RCC 7860 (cell line): ENCODE data around the gene FDXACB1.

Experiments used
- DNase-seq: peaks from one replicate; pipeline ENCODE4 v3.0.0-alpha.2; 2015; ENCODE audit warnings: low spot score
- FAIRE-seq: peaks from 2 replicates; lab custom pipeline; 2012; peaks lifted over from hg19 to GRCh38; lab: Jason Lieb, UNC

The FDXACB1 gene

DNA sequence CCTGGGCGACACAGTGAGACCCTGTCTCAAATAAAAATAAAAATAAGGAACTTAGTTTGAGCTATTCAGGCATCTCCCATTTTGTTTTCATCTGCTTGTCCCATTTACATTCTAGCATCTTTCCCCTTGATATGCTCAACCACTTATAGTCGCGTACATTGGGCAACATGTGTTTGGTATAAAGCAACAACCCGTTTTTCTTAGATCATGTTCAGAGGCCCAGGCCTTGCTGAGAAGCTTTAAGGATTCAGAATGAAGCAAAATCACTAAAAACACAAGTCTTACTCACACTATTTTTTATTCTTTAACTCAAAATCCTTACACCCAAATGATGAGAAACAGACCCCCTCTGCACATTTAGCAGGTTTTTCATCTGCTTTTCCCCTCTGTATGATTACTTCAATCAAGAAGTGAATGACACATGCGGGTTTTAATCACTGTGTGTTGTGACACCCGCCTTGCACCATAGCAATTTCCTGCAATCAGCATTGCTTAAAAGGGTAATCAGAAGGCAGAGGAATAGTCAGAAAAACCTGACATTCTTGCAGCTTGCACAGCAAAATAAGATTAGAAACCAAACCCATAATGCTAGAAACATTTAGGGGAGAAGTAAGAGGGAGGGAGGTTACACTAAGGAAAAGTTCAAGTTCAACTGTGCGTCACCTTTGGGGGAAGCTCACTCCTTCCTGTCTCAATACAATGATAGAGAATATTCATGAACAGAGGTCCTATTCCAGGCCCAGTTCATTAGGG is 33.5 kb downstream of the FDXACB1 start:
- no peak for DNase-seq
- no peak for FAIRE-seq

DNA sequence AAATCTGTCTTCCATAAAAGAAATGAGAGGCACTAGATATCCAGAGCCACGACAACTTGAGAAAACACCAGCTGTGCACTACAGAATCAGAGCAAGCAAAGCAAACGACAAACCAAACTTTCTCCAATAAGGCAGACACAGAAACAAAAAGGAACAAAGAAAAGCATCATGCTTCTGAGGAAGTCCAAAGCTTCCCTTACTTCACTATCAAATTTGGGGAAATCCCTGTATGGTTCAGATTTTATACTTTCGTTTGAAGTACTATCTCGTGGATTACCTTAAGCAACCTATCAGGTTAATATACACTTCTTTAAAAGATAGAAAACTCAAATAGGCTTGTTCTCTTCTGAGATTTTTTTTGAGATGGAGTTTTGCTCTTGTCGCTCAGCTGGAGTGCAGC is 35.3 kb downstream of the FDXACB1 start:
- FAIRE-seq (no peak), DNase-seq (no peak)

DNA sequence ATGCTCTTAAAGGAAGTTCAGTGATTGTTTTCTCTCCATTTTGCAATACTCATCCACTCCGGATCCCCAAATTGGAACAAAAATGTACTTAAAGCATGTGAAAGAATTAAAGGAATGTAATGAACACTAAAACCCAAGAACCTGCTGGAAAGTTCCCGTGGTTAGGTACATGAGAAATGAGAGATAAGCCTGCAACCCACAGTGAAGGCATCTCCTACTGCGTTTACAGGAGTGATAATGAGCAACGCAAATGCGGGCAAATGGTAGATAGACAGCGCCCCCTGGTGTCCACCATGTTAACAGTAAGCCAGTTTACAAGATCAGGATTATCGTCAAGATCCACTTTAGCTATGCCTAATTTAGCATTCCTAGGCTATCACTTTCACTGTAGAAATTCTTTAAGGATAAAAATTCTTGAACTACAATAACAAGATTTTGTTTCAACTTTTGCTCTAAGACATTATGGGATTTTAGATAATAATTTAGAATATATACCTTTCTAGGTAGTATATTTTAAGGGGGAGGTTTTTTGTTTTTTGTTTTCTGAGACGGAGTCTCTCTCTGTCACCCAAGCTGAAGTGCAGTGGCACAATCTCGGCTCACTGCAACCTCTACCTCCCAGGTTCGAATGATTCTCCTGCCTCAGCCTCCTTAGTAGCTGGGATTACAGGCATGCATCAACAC is 37.5 kb downstream of the FDXACB1 start:
- peak; percentile 60 for DNase-seq
- peak; percentile 61 for FAIRE-seq

DNA sequence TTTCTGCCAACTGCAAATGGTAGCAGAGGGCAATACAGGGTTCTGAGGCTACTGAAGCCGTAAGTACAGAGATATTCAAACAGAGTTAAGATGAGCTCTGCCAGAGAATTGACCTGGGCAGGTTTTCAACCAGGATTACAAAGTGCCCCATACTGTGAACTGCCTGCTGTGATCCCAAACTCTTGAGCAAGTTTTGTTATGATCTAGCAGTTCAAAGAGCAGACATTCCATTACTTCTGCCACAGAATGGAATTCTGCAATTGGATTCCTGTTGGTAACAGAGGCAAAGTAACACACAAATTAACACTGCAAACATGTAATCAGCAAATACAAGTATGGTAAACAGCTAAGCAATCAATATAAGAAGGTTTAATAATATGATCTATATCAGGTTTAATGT is 38.8 kb downstream of the FDXACB1 start:
- DNase-seq (no peak), FAIRE-seq (no peak)

DNA sequence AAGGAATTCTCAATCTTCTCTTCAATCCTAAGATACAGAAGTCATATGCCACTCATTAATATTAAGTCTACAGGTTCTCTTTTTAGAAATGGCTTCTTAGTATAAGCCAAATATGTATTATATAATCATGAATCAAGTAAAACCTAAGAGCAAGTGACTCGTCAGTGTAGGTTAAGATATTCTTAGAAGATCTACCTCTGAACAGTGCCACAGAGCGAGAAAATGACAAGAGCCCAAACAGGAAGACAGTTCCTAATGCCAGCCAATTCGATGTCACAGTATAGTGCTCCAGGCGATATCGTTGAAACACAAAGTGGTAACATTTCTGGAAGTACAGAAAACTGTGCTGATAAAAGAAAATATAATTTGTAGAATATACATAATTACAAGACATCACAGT is 40.9 kb downstream of the FDXACB1 start:
- no peak for FAIRE-seq
- DNase-seq: no peak

DNA sequence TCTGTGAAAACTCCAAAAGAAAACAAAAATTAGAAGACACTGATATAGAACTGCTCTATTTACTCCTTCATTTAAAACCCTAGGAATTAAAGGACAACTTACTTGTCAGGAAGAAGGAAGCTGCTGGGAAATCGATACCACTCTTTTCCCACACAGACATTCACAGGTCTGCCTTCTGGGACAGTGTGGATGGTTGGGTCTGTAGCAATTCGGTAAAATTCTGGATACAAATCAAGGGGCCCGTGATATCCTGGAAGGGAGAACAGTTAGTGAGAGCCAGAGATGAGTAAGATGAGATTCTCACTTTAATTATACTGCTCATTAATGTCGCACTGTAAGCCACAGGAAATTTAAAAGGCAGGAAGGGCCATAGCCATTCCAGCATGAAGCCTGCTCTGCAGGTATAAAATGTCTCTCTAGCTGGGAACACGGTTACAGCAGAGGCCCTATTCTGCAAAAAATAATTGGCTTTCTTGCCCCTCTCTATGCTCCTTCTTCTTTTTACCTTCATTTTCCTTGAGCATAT is 41.5 kb downstream of the FDXACB1 start:
- DNase-seq (no peak), FAIRE-seq (no peak)

DNA sequence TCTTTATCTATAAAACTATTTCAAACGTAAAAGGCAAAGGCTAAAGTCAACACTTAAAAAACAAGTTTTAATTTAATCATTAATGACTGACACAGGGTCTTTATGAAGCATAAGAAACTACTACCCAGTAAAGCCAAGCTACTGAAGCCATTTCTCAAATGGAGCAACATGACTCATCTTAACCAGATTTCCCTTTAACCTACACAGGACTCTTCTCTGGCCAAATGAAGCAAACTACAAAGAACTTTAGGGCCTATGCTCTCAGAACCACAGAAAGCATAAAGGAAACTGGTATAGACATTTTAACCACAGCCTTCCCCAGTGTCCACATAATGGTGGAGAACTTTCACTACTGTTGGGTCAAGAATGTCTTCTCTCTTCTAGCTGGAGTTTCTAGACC is 42.2 kb downstream of the FDXACB1 start:
- DNase-seq: no peak
- FAIRE-seq: peak; percentile 63

DNA sequence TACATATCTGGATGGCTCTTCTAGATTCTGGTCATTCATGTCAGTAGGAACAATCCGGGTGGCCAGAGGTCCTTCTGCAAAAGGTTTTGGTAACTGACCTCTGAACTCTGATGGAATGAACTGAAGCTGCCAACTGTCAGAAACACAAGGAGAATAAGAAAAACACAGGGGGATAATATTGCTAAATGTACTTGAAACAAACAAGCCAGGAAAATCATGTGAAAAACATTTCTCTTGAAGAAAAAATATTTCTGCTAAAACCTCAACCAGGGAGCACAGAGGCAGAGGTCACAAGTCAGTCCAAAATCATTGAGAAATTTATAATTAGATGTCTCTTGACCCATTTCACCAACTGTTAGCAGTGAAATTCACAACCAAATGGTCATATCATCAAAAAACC is 42.8 kb downstream of the FDXACB1 start:
- no peak for FAIRE-seq
- no peak for DNase-seq

DNA sequence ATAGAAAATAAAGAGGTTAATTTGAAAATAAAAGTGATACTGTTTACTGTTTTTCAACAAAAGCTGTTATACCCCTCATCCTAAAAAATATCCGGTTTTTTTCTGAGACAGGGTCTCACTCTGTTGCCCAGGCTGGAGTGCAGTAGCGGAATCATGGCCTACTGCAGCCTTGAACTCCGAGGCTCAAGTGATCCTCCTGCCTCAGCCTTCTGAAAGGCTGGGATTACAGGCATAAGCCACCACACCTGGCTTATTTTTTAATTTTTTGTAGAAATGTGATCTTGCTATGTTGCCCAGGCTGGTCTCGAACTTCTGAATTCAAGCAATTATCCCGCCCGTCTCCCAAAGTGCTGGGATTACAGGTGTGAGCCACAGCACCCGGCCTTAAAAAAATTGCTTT is 43.3 kb downstream of the FDXACB1 start:
- DNase-seq: no peak
- no peak for FAIRE-seq

DNA sequence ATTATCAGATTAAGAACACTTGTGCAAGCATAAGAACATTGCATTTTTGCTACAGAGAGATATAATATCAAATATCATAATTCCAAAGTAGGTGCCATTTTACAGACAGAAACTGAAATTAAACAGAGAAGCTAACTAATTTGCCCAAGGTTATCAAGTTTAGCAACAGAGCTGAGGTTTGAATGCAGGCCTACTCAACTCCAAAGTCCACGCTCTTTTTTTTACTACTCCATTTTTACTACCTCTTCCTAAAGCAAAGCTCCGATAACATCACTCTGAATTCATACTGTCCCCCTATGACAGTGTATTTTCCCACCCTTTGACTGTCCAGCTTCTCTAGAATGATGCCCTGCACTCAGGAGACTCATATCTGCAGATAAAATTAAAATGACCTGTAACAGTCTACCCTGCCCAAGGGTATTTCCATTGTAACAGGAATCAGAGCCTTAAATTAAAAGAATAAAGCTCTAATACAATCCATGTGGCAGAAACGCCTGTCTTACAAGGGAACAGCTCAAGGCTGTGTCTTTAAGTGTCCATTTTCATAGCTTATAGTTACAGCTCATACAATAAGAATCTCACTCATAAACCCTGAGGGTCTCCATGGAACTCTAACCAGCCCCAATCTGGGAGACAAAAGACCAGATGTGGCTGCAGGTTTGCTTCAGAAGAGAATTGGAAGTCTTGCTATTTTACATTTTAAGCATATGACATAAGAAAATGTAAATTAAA is 44.4 kb downstream of the FDXACB1 start:
- no peak for FAIRE-seq
- DNase-seq: no peak

DNA sequence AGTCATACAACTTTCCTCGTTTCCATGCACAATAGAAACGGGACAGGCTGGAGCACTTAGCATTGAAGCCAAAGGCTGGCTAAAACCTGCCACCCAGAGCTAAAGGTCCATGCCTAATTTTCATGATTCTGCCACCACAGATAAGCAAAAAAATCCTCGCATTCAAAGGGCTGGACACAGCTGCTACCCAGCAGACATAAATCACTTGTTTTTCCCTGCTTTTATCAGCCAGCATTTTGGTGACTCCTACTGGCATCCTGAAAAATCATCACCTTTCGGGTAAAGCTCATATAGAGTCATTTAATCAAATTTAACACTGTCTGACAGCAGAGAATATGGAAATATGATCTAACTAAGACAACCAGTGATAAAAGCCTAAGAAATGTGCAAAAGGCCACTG is 45.4 kb downstream of the FDXACB1 start:
- FAIRE-seq: no peak
- DNase-seq: no peak

DNA sequence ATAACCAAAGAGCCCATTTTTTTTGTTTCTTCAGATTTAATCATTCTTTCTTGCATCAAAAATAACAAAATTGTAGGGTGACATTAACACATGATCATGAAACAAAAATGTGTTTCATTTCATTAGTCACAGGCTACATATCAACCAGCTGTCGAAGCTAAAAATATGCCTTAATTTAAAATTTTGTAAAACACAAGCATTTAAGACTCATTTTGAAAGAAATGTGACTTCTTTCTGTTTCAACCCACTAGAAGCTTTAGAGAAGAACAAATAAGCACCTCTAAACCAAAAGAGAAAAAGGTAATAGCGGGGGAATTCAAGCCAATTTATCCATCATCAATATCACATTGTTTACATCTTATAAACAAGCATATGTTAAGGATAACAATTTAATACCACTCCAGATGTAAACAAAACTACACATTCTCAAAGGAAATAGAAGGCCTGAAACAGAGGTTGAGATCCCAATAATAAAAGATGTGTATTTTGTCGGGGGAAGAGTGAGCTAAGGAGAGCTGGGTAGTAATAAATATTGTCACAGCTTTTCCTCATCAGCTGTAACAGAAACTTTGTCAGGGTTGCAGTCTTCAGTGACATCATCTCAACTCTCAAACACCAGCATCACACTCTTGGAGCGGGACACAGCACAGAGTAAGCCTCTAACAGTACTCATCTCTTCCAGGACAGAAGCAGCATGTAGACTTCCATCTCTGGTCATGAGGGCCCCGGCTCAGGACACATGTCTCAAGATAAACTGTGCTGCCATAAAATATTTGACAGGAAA is 49.6 kb downstream of the FDXACB1 start:
- no peak for DNase-seq
- FAIRE-seq: no peak

DNA sequence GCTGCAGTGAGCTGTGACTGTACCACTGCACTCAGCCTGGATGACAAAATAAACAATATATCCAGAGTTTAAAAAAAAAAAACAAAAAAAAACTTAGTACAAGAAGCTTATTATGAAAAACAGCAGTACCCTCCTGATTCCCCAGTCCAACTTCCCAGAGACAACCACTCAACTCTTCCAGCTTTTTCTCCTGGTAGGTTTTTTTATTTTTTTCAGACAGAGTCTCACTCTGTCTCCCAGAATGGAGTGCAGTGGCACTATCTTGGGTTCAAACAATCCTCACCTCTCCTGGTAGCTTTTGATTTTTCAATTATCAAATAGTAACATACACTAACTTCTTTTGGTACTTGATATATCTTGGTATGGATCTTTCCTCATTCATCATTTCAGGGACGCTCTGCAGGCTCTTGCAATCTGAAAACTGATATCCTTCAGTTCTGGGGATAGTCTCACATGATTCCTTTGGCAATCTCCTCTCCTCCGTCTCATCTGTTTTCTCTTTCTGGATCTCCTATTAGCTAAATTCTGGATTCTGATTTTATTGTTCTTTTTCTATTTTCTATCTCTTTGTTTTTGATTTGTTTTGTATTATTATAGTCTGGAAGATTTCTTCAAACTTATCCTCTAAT is 52.5 kb downstream of the FDXACB1 start:
- FAIRE-seq (no peak), DNase-seq (no peak)
